Measurements from ENCODE around the gene CADM2.

GRCh38 chr3:85427467-85427866 lies 468.7 kb downstream of the CADM2 start:
- TF ChIP-seq CTCF (tag by site-specific recombination; IDR thresholded peaks at IDR 0.05) (no peak), ZNF513 (tag by site-specific recombination; IDR thresholded peaks at IDR 0.05) (no peak), REST (tag by site-specific recombination; IDR thresholded peaks at IDR 0.05) (no peak)
